HL-60 (cell line): ENCODE measurements around the gene DNAH8.

Experiments used
- DNase-seq, 2 experiments: peaks; one replicate each; pipeline ENCODE4 v3.0.0-alpha.2; 2010 to 2020; ENCODE audit warnings: low read depth in 1 of 2, low spot score in 1 of 2
- H3K27ac ChIP-seq: fragments of 250-450 bp; sonication (Bioruptor Pico); replicated peaks from 2 replicates; pipeline ENCODE4 v1.5.1; 2020; ENCODE audit warnings: mild to moderate bottlenecking, moderate library complexity
- H3K27me3 ChIP-seq: fragments of 250-450 bp; sonication (Bioruptor Pico); 2 replicates; pipeline ENCODE4 v1.5.1; 2021; ENCODE audit warnings: mild to moderate bottlenecking, moderate library complexity; ENCODE audit not compliant: insufficient read depth, poor library complexity, severe bottlenecking
- H3K4me3 ChIP-seq: replicated peaks from 2 replicates; pipeline ENCODE4 v1.5.1; 2011; ENCODE audit warnings: mild to moderate bottlenecking, control low read depth, low read length; ENCODE audit not compliant: insufficient read depth
- CTCF ChIP-seq: IDR thresholded peaks from one replicate; pipeline ENCODE4 v1.5.1; 2011; ENCODE audit warnings: low read length, control low read depth, inconsistent platforms; ENCODE audit not compliant: insufficient read depth
- GABPA ChIP-seq: IDR thresholded peaks from 2 replicates; pipeline ENCODE4 v1.6.1; 2012; ENCODE audit warnings: low read depth
- POLR2AphosphoS5 ChIP-seq: IDR thresholded peaks from 2 replicates; pipeline ENCODE4 v1.6.1; 2012; ENCODE audit warnings: low read depth
- REST ChIP-seq: IDR thresholded peaks from 2 replicates; pipeline ENCODE4 v1.6.1; 2012; ENCODE audit warnings: low read depth; ENCODE audit not compliant: insufficient replicate concordance
- SPI1 ChIP-seq: IDR thresholded peaks from 2 replicates; pipeline ENCODE4 v1.6.1; 2012; ENCODE audit warnings: low read depth, mild to moderate bottlenecking, borderline replicate concordance

The DNAH8 gene

GRCh38 chr6:38822963-38823362, 107.9 kb downstream of the DNAH8 start:
- peaks cover 8% of the 10 kb centered on the region for H3K27me3 ChIP-seq
- TF ChIP-seq CTCF, result no peak
- TF ChIP-seq SPI1, result no peak
- no peak for TF ChIP-seq GABPA
- TF ChIP-seq POLR2AphosphoS5, result no peak
- no peak for TF ChIP-seq REST
- H3K27ac ChIP-seq, result no peak overlapping the region
- H3K4me3 ChIP-seq, result no peak overlapping the region
- DNase-seq, result no peak

GRCh38 chr6:38824243-38824894, 109.3 kb downstream of the DNAH8 start:
- no peak overlapping the region for H3K27ac ChIP-seq
- no peak overlapping the region for H3K4me3 ChIP-seq
- TF ChIP-seq REST, result no peak
- no peak for TF ChIP-seq POLR2AphosphoS5
- no peak for TF ChIP-seq GABPA
- no peak for TF ChIP-seq CTCF
- no peak for TF ChIP-seq SPI1
- peaks cover 6% of the 10 kb centered on the region for H3K27me3 ChIP-seq
- DNase-seq, result no peak

GRCh38 chr6:38827024-38827423, 111.9 kb downstream of the DNAH8 start:
- Histone ChIP-seq H3K4me3 (no peak overlapping the region), H3K27me3 (peaks cover 4% of the 10 kb centered on the region), H3K27ac (no peak overlapping the region)
- TF ChIP-seq REST (no peak), CTCF (no peak), POLR2AphosphoS5 (no peak), GABPA (no peak), SPI1 (no peak)
- no peak for DNase-seq
